SHP77 (cell line): ENCODE results near the gene NTN4.
"Not testable (repeated sequence)": the region's sequence is repeated elsewhere in the genome, so short reads cannot be mapped to it uniquely, and the experiment has no call there.

Experiments
- DNase-seq, 2 experiments: peaks; one replicate each; lab custom pipeline; 2025; lab: John Stamatoyannopoulos, UW

Gene NTN4

DNA sequence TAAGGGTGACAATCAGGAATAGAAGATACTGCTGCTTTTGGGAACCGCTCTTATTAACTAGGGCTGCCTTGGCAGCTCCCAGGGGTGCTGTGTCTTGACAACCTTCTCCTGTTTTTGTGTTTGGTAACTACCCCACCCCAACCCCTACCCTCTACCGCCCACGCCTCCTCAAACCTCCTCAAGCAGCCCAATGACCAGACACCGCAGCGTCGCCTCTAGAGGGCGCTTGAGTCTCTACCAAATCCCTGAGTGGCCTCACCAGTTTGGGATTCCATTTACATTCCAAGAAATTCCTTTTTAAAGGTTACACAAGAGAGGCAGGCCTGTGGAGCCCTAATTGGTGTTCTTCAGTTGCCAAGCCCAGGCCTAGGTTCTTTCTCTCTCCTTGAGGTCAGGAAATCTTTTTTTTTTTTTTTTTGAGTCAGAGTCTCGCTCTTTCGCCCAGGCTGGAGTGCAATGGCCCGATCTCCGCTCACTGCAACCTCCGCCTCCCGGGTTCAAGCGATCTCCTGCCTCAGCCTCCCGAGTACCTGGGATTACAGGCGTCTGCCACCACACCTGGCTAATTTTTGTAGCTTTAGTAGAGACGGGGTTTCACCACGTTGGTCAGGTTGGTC, 166.9 kb downstream of the NTN4 start:
- peak; percentile 27 to 52 for DNase-seq

DNA sequence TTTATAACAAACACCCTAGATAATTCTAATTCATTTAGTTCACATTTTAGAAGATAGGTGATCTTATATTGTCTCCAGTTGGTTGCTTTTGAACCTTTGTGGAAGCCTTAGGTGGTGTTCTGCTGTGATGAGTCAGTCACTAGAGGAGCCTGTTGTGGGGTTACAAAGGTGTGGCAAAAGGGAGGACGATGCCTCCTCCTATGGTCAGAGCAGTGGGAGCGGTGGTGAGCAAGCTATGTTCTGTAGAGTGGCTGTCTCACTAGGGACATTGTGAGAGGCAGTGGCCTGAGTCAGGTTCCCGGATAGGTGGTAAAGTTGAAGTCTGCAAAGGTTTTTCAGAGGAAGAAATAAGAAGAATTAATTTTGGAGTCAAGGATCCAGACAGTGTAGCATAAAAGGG, 167.7 kb downstream of the NTN4 start:
- DNase-seq: no peak

DNA sequence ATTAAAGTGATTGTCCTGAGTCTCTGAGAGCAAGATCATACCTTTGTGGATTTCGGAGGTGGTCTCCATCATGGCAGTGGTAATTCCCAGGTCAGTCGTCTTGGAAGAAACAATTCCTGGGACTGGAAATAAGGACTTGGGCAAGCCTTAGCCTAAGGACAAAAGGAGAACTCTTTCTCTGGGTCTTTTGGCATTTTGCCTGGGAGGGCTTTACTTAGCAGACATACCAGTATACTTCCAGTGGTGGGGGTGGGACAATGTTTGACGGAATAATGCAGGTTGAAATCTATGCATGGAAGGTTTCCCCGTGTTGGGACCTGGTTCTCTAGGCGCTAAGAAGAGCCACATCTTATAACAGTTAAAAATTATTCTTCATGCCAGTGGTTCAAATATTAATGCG, 168.8 kb downstream of the NTN4 start:
- no peak for DNase-seq

DNA sequence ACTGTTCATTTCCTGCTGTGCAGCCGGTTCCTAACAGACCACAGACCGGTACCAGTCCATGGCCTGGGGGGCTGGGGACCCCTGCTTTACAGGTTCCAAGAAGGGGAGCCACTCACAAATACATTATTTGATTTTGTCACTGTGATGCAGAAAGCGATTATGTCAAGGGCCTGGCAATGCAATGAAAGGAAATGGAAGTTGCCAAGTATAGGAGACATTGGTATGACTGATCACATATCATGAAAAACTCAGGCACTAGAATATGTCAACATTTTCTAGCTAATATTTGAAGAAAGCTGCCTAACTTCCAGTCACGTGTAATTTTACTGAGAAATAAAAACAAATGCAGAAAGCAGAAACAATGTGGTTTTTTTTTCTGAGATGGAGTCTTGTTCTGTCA, 170.4 kb downstream of the NTN4 start:
- DNase-seq: no peak

DNA sequence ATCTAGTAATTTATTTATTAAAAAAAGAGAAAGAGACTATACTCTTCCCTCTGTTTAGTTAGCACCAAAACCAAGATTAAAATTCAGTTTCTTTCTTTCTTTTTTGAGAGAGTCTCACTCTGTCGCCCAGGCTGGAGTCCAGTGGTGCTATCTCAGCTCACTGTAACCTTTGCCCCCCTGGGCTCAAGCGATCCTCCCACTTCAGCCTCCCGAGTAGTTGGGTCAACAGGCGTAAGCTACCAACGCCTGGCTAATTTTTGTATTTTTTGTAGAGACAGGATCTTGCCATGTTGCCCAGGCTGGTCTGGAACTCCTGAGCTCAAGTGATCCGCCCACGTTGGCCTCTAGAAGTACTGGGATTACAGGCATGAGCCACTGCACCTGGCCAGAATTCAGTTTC, 174.1 kb downstream of the NTN4 start:
- not testable (repeated sequence) for DNase-seq

DNA sequence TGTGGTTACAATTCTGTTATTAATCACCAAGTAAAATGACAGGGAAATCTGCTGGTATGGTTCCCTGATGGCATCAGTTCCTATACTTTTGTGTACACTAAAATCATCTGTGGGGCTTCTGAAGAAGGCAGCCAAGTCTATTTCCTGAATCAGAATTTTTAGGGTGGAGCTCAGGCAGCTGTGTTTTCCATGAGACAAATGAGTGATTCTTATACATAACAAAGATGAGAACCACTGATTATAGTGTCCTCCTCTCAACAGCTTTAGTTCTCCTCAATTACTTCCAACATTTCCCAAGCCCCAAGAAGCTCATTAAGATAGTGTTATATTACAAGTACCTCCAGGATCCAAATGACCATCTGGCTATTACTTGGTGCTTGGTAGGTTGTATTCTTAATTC, 174.8 kb downstream of the NTN4 start:
- DNase-seq: no peak

DNA sequence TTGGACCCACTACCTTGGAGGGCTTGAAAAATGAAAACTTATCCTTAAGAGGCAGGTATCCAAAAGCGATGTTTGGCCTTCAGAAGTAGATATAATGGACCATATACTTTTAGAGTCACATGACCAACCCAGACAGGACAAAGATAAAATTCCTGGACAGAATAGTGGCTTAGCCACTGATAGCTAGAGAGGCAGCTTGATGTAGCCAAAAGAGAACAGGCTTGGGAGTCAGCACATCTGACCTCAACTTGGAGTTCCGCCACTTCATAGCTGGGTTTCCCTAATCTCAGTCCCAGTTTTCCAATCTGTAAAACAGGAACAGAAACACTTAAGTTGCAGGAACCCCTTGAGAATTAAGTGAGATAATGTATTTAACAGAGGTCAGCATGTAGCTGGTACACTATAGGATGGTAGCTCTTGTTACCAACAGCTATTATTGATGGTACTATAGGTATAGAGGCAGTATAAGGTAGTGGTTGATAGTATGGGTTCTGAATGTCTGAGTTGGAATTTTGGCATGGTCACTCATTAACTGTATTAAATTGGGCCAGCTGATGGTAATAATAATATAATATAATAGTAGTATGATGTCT, 176.1 kb downstream of the NTN4 start:
- DNase-seq: no peak

DNA sequence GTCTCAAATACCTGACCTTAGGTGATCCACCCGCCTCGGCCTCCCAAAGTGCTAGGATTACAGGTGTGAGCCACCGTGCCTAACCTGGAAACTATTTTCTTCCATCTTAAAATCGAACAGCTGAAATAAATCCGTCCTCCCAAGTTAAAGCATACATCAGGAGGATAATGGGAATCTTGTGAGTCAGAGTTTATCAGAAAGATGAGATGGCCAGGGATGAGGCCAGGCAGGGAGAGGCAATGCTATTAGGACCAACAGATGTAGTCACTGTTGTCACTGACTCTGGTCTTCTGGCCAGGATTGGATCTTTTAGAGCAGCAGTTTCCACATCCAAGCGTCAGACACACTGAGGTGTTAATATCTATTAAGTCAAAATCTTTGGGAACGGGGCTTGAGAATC, 177.5 kb downstream of the NTN4 start:
- DNase-seq: no peak

DNA sequence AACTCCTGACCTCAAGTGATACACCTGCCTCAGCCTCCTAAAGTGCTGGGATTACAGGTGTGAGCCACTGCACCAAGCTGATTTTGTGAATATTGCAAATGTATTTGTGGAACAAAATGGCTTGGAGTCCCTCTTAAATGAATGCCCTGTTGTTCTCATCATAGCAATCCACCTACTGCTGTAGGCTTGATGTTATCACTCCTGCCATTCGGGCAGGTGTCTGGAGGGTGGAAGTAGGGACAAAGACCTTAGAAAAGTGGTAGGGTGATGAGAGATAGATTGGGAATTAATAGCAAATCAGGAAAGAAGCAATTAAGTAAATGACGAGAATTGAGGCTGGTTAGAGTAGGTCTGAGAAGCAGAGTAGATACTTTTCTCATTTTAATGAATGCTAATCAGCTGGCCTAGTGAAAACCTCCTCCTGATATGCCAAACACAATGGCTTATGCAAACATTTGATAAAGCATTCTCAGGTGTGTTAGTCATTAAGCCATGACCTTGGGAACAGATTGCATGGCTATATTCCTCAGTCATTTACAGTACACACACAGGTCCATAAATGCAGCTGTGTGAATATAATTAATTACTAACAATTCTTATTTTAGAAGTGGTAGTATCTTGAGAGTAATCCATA, 178.8 kb downstream of the NTN4 start:
- no peak for DNase-seq

DNA sequence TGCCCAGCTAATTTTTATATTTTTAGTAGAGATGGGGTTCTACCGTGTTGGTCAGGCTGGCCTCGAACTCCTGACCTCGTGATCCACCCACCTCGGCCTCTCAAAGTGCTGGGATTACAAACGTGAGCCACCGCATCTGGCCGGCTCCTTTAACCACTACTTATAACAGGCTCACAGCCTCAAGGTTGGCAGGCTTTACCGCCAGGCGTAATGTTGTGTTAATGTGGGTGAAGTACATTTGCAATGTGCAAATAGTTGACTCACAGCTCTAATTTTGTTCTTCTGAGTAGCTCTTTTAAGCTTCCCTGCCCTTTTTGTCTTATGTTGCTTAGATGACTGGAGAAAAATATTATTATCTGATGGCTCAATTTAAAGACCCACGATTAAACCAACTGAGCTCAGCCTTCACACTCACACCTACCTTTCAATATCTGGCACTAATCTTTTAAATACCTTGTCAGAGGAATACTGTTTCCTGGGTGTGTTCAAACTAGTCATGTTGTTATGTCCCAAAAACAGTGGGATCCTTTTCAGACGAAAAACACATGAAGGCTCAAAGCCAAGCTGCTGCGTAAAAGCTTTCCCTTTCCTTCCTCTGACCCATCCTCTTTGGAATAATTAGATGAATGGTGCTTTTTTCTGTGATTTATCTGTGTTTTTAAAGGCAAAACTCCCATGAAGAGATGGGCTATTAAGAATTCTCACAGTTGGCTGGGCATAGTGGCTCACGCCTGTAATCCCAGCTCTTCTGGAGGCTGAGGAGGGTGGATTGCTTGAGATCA, 182.1 kb downstream of the NTN4 start:
- peak; percentile 22 to 23 for DNase-seq
